Small intestine (tissue), 7 donors: ENCODE data around the gene ITGA1. TPM values are rescaled to one million over a fixed set of nuclear protein-coding genes. Genes with fewer than 3 reads are reported as not detected.

Experiments
- DNase-seq, 2 donors: peaks; one replicate each; pipeline versions ENCODE4 v3.0.0 to v3.0.0-alpha.2; 2013
- FAIRE-seq: peaks from 2 replicates; lab custom pipeline; 2012; peaks lifted over from hg19 to GRCh38; lab: Jason Lieb, UNC
- H3K27ac ChIP-seq, 3 donors: one replicate each; pipeline ENCODE4 v1.5.1; 2013; ENCODE audit warnings: low read length in 2 of 3, mild to moderate bottlenecking in 2 of 3, control low read depth in 1 of 3, inconsistent platforms in 1 of 3, low read depth in 1 of 3, moderate library complexity in 1 of 3
- H3K27me3 ChIP-seq, 3 donors: one replicate each; pipeline ENCODE4 v1.6.1; 2013; ENCODE audit warnings: low read length in 3 of 3, inconsistent platforms in 1 of 3; ENCODE audit not compliant: control insufficient read depth in 3 of 3, insufficient read depth in 3 of 3
- H3K36me3 ChIP-seq, 3 donors: one replicate each; pipeline ENCODE4 v1.6.1; 2013; ENCODE audit warnings: low read length in 3 of 3, inconsistent platforms in 1 of 3, low read depth in 1 of 3, mild to moderate bottlenecking in 1 of 3, moderate library complexity in 1 of 3; ENCODE audit not compliant: control insufficient read depth in 3 of 3, insufficient read depth in 2 of 3
- H3K4me1 ChIP-seq, 3 donors: one replicate each; pipeline ENCODE4 v1.6.1; 2013; ENCODE audit warnings: low read length in 2 of 3, inconsistent platforms in 1 of 3, low read depth in 1 of 3, mild to moderate bottlenecking in 1 of 3, moderate library complexity in 1 of 3; ENCODE audit not compliant: control insufficient read depth in 3 of 3, insufficient read depth in 2 of 3
- H3K4me3 ChIP-seq, 3 donors: one replicate each; pipeline ENCODE4 v1.5.1; 2013; ENCODE audit warnings: low read length in 3 of 3, control low read depth in 1 of 3, inconsistent platforms in 1 of 3, low read depth in 1 of 3, mild to moderate bottlenecking in 1 of 3, moderate library complexity in 1 of 3
- H3K9me3 ChIP-seq, 2 donors: one replicate each; pipeline ENCODE4 v1.6.1; 2013; ENCODE audit warnings: low read depth in 1 of 2, low read length in 1 of 2; ENCODE audit not compliant: control insufficient read depth in 2 of 2, insufficient read depth in 1 of 2
- WGBS, 3 donors: extraction: QIAGEN DNeasy Blood & Tissue Kit; methylation state at CpG; one replicate each; pipeline ENCODE4 v1.1.7; 2013; 5-methylcytosine and 5-hydroxymethylcytosine counted together
- polyA plus RNA-seq, 4 donors: library from polyadenylated mRNA; stranded (reverse) in 3 of 4; unstranded in 1 of 4; fragments of 200-250 nt in 3 of 4; fragments of 120-200 nt in 1 of 4; gene quantifications; one replicate each; pipeline versions ENCODE4 v1.2.1 to v1.2.3, GENCODE V29; 2013
- donor health status: healthy with polysubstance abuse.
- donor health status: control.
- donor health status: control.
- donor health status: Bipolar disorder and iron deficiency.
- donor health status: healthy.

The ITGA1 gene
- polyA plus RNA-seq, 4 donors: 1.6 to 20.9 (median 5.0) TPM

DNA sequence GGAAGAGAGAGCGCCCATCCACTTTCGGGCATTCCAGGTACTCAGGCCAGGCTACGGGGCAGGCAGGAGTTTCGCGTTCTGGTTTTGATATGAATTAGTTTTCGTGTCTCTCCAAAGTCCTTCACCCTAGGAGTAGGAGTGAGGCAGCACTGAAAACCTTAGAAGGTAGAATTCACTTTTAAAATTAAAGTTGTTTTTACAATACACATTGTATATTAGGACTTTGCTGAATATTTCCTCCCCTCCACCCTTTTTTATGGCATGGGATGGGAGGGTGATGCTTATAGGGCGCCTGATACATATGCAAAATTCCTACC, 747 bp downstream of the ITGA1 start:
- WGBS, 3 donors: 2 to 6% (median 5%) methylated on average over 6 to 7 of the region's 7 CpGs
- H3K9me3 ChIP-seq: no peaks in the 10 kb centered on the region
- H3K27ac ChIP-seq: peak overlapping the region; percentile 75 to 95 (median 89)
- peaks cover 0 to 15% (median 12%) of the 10 kb centered on the region in 3 donors for H3K4me1 ChIP-seq
- peak overlapping the region; percentile 52 to 94 (median 60) for H3K4me3 ChIP-seq
- FAIRE-seq (no peak), DNase-seq (peak in 1 of 2 donors; percentile 31)
- no peaks in the 10 kb centered on the region for H3K36me3 ChIP-seq
- no peaks in the 10 kb centered on the region for H3K27me3 ChIP-seq

GRCh38 chr5:52789378-52789777, 1.7 kb downstream of the ITGA1 start:
- H3K4me1 ChIP-seq: peaks cover 0 to 15% (median 12%) of the 10 kb centered on the region in 3 donors
- FAIRE-seq (no peak), DNase-seq (peak; percentile 50 to 54)
- peak overlapping the region in 2 of 3 donors; percentile 60 to 94 for H3K4me3 ChIP-seq
- WGBS, 3 donors: 3 to 23% (median 12%) methylated on average over 1 of the region's 1 CpG
- no peaks in the 10 kb centered on the region for H3K27me3 ChIP-seq
- H3K9me3 ChIP-seq: no peaks in the 10 kb centered on the region
- H3K27ac ChIP-seq: peak overlapping the region; percentile 39 to 75 (median 41)
- no peaks in the 10 kb centered on the region for H3K36me3 ChIP-seq

DNA sequence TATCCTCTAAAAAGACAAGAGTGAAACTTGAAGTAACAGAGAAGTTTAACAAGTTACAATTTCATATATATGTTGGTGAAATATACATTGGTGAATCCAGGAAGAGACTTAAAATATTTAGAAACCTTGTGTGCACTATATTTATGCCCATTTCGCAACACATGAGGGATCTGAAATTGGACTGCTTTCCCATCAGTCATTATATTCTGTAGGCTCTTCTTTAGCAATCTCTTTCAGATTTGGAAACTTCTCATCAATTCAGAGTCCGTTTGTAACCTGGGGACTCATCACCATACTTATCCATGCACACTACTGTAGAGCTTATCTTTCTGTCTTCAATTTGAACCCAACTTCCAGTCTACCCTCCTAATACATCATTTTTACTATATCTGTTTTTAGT, 2.1 kb downstream of the ITGA1 start:
- H3K27me3 ChIP-seq: no peaks in the 10 kb centered on the region
- peak overlapping the region in 1 of 3 donors; percentile 6 for H3K27ac ChIP-seq
- 50 to 72% (median 66%) methylated on average over 2 of the region's 2 CpGs for WGBS, 3 donors
- H3K4me1 ChIP-seq: peaks cover 0 to 15% (median 12%) of the 10 kb centered on the region in 3 donors
- peak overlapping the region in 2 of 3 donors; percentile 9 to 34 for H3K4me3 ChIP-seq
- no peaks in the 10 kb centered on the region for H3K9me3 ChIP-seq
- FAIRE-seq (no peak), DNase-seq (no peak)
- no peaks in the 10 kb centered on the region for H3K36me3 ChIP-seq

DNA sequence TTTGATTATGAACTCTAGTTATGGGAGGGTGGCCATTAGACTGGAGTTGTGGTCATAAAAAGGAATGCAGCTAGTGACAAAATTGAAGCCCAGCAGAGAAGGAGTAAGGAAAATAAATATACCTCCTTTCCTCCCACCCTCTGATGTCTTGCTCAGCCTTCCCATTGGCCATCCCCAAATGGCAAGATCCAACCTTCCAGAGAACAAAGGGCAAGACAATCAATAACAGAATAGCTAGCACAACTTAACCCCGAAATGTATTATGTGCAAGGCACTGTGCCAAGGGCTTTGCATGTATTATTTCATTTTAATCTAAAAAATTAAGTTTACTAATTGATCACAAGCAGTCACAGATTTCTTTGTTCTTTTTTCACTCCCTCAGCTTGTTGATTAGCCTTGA, 3.6 kb downstream of the ITGA1 start:
- Histone ChIP-seq H3K9me3 (no peaks in the 10 kb centered on the region), H3K36me3 (no peaks in the 10 kb centered on the region), H3K4me3 (peak overlapping the region in 1 of 3 donors; percentile 8), H3K27ac (no peak overlapping the region), H3K4me1 (peaks cover 0 to 15% (median 12%) of the 10 kb centered on the region in 3 donors), H3K27me3 (no peaks in the 10 kb centered on the region)
- FAIRE-seq (no peak), DNase-seq (no peak)
- 34 to 70% (median 38%) methylated on average over 1 of the region's 1 CpG for WGBS, 3 donors

- FAIRE-seq: no peak
- H3K4me3 ChIP-seq: no peak overlapping the region
- 39 to 57% (median 49%) methylated on average over 1 of the region's 1 CpG for WGBS, 3 donors
- H3K9me3 ChIP-seq: no peaks in the 10 kb centered on the region
- H3K27ac ChIP-seq: no peak overlapping the region
- H3K4me1 ChIP-seq: peaks cover 2 to 21% (median 12%) of the 10 kb centered on the region in 3 donors
- no peaks in the 10 kb centered on the region for H3K36me3 ChIP-seq
- no peak for DNase-seq
- H3K27me3 ChIP-seq: no peaks in the 10 kb centered on the region
These were observed 6.8 kb downstream of the ITGA1 start for GRCh38 chr5:52794519-52794918.

DNA sequence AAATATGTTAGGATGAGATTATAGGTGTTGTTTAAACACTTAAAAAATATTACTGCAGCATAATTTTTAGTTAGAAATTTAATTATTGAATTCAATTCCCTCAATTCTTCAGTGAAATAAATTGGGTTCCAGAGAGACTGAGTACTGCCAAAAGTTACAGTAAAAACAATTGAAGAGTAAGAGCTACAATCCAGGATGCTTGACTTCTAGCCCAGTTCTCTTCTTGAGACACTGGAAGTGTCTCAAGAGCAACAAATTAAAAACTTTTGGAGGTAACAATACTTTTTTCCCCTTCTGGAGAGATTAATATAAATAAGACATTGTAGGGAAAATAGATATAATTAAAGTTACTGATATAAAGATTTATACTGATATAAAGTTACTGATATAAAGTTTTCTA, 8.3 kb downstream of the ITGA1 start:
- FAIRE-seq (no peak), DNase-seq (no peak)
- H3K36me3 ChIP-seq: peaks cover 0 to 6% (median 0%) of the 10 kb centered on the region in 3 donors
- H3K27ac ChIP-seq: no peak overlapping the region
- H3K9me3 ChIP-seq: no peaks in the 10 kb centered on the region
- H3K4me3 ChIP-seq: no peak overlapping the region
- peaks cover 2 to 15% (median 4%) of the 10 kb centered on the region in 3 donors for H3K4me1 ChIP-seq
- no peaks in the 10 kb centered on the region for H3K27me3 ChIP-seq

- WGBS, 3 donors: 53 to 61% (median 57%) methylated on average over 2 of the region's 2 CpGs
- Histone ChIP-seq H3K4me1 (peaks cover 2 to 15% (median 6%) of the 10 kb centered on the region in 3 donors), H3K27ac (no peak overlapping the region)
These were observed 8.9 kb downstream of the ITGA1 start for GRCh38 chr5:52796516-52797103.

GRCh38 chr5:52798938-52799337, 11.2 kb downstream of the ITGA1 start:
- peak overlapping the region; percentile 76 to 97 (median 93) for H3K27ac ChIP-seq

More at GRCh38 chr5:52796516-52797103, 8.9 kb downstream of the ITGA1 start:
- DNase-seq: no peak
- peak; percentile 30 for FAIRE-seq
- H3K9me3 ChIP-seq: no peaks in the 10 kb centered on the region
- H3K4me3 ChIP-seq: no peak overlapping the region
- no peaks in the 10 kb centered on the region for H3K27me3 ChIP-seq
- peaks cover 0 to 10% (median 2%) of the 10 kb centered on the region in 3 donors for H3K36me3 ChIP-seq

More at GRCh38 chr5:52798938-52799337, 11.2 kb downstream of the ITGA1 start:
- peaks cover 0 to 10% (median 2%) of the 10 kb centered on the region in 3 donors for H3K36me3 ChIP-seq
- DNase-seq: no peak
- H3K4me1 ChIP-seq: peaks cover 5 to 20% (median 5%) of the 10 kb centered on the region in 3 donors
- peak overlapping the region; percentile 30 to 92 (median 74) for H3K4me3 ChIP-seq
- H3K9me3 ChIP-seq: no peaks in the 10 kb centered on the region
- H3K27me3 ChIP-seq: no peaks in the 10 kb centered on the region
- no peak for FAIRE-seq
- 8 to 15% (median 9%) methylated on average over 3 of the region's 3 CpGs for WGBS, 3 donors
